PC-3 (cell line): ENCODE measurements around the gene GLYATL1.

Experiments
- CTCF ChIP-seq: fragments of 300-600 bp; sonication (generic); conservative IDR thresholded peaks from 2 replicates; pipeline ENCODE4 v1.5.1; 2017; ENCODE audit warnings: antibody characterized with exemption, low read depth, mild to moderate bottlenecking, low read length
- EZH2 ChIP-seq: fragments of 300-600 bp; sonication (generic); IDR thresholded peaks from one replicate; pipeline ENCODE4 v1.6.1; 2017; ENCODE audit warnings: antibody characterized with exemption, mild to moderate bottlenecking, low read length; ENCODE audit not compliant: unreplicated experiment
- EZH2phosphoT487 ChIP-seq: fragments of 300-600 bp; sonication (generic); IDR thresholded peaks from 2 replicates; pipeline ENCODE4 v1.6.1; 2018; ENCODE audit warnings: mild to moderate bottlenecking, antibody characterized with exemption, low read length, borderline replicate concordance

GRCh38 chr11:58938398-58938797, 890 bp upstream of the GLYATL1 start:
- TF ChIP-seq CTCF: no peak
- no peak for TF ChIP-seq EZH2
- TF ChIP-seq EZH2phosphoT487: no peak
